ENCODE data around the gene CD58. TPM values are rescaled to one million over a fixed set of nuclear protein-coding genes. Genes with fewer than 3 reads are reported as not detected.

CD58 gene
- total and polyA plus RNA-seq, 12 donors = 17.2 to 44.3 (median 28.9) TPM

DNA sequence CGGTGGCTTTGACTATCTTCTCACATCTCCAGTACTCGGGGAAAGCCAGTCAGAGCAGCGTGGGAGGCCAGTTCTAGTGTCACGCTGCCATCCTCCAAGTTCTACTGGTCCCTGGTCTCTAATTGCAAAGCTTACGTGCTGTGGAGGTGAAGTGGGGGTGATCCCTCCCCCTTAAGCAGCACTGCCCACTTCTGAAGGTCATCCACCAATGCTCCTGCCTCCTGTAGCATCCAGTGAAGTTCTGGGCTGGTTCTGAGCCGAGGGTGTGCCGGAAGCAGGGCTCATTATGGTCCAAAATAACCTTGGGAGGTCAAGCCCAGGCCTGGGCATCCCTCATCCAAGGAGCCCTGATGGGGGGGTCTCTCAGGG is 95.0 kb downstream of the CD58 start:
- H3K9me3 ChIP-seq = no peaks in the 10 kb centered on the region
- ATAC-seq = peak in 6 of 8 donors; percentile 1 to 49 (median 18)
- intact Hi-C loops (cut with DNase I) = loop anchor here in 5 of 10 donors (1.0 to 5.0 kb wide), 7 partner anchors 19 to 104 kb away; partner anchors contain the start of gene ATP1A1 (in 1 of the 5)
- H3K27me3 ChIP-seq = no peaks in the 10 kb centered on the region
- no peaks in the 10 kb centered on the region for H3K36me3 ChIP-seq
- WGBS, 2 donors = 83 to 88% methylated on average over 7 of the region's 7 CpGs
- no peak for DNase-seq
- H3K4me1 ChIP-seq = peaks cover 6 to 40% (median 32%) of the 10 kb centered on the region in 9 donors
- no peak overlapping the region for H3K4me3 ChIP-seq
- TF ChIP-seq CTCF (IDR thresholded peaks at IDR 0.05) = no peak
- peak overlapping the region; percentile 38 to 94 (median 90) for H3K27ac ChIP-seq

DNA sequence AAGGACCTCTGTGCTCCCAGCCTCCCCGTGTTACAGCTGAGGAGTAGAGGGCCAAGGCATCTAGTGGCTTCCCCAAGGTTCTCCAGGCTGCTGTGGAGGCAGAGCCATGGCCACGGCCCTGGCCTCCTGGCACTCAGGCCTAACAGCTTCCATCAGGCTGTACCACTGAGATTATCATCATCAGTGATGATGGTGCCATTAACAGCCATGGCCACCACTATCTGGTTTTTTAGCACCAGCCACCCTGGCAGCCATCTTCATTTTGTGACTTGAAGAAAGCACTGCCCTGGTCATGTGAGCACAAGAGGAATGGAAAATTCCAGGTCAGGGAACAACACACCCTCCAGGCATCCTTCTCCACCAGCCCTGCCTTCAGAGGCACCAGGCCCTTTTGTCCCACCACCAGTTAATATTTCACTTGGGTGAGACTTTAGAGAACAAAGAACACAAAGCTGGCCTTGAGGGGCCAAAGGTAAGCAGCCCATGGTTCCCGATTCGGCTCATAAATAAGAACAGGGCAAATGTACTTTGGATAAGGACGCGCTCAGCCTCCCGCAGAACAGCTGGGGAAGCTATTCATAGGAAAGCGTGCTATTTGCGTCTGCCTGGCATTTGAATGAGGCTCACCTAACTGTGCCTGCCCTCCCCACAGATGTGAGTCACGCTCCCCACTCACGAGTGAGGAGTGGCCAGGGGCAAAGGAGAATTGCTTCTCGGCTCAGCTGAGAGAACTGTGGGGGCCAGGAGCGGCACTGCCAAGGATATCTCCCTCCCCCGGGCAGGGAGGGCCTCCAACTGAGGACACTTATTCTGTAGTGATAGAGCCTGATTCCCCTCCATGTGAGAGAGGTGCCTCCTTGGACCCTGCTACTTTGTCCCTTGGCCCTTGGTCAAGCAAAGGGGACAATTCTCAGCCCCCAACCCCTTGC is 95.6 kb downstream of the CD58 start:
- H3K4me1 ChIP-seq = peaks cover 6 to 40% (median 32%) of the 10 kb centered on the region in 9 donors
- H3K36me3 ChIP-seq = no peaks in the 10 kb centered on the region
- H3K27me3 ChIP-seq = no peaks in the 10 kb centered on the region
- no peak for TF ChIP-seq CTCF (IDR thresholded peaks at IDR 0.05)
- ATAC-seq (peak; percentile 70 to 88 (median 85)), DNase-seq (peak; percentile 51 to 63)
- 56 to 65% methylated on average over 14 of the region's 14 CpGs for WGBS, 2 donors
- intact Hi-C loops (cut with DNase I) = loop anchor here in 4 of 10 donors (2.0 to 5.0 kb wide), 4 partner anchors 42 to 103 kb away; partner anchors contain the start of gene ATP1A1 (in 1 of the 4)
- no peak overlapping the region for H3K4me3 ChIP-seq
- H3K27ac ChIP-seq = peak overlapping the region; percentile 38 to 94 (median 90)
- no peaks in the 10 kb centered on the region for H3K9me3 ChIP-seq

DNA sequence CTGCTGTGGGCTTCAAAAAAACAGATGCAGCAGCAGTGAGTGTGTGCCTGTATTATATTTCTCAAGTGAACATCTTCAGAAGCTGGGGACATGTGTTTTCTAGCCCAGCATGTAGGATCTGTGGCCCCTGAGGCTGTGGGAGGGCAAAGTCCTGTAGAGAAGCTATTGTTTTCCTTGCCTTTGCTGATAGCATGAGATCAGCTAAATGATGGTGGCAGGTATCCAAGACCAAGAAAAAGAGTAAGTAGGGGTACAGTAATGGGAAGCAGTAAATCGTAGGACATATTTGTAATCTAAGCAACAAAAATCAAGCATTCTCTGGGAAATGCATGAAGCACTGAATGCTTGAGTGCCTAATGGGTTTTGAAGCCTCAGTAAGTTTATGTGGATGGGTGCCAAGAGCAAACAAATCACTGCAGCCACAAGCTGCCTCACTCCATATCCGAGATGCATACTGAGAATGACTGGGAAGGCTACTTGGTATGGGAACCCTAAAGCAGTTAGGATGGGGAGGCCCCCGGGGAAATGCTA is 98.3 kb downstream of the CD58 start:
- no peaks in the 10 kb centered on the region for H3K36me3 ChIP-seq
- no peaks in the 10 kb centered on the region for H3K9me3 ChIP-seq
- peaks cover 4 to 33% (median 25%) of the 10 kb centered on the region in 9 donors for H3K4me1 ChIP-seq
- intact Hi-C loops (cut with DNase I) = no loop called here
- no peak overlapping the region for H3K4me3 ChIP-seq
- no peak for TF ChIP-seq CTCF (IDR thresholded peaks at IDR 0.05)
- DNase-seq (no peak), ATAC-seq (no peak)
- WGBS, 2 donors = 54 to 60% methylated on average over 3 of the region's 3 CpGs
- no peak overlapping the region for H3K27ac ChIP-seq
- no peaks in the 10 kb centered on the region for H3K27me3 ChIP-seq

- Histone ChIP-seq H3K27ac (no peak overlapping the region), H3K36me3 (no peaks in the 10 kb centered on the region), H3K27me3 (no peaks in the 10 kb centered on the region), H3K4me3 (no peak overlapping the region), H3K9me3 (no peaks in the 10 kb centered on the region), H3K4me1 (peaks cover 3 to 21% (median 15%) of the 10 kb centered on the region in 9 donors)
- intact Hi-C loops (cut with DNase I) = no loop called here
- DNase-seq = no peak
- no peak for TF ChIP-seq CTCF (IDR thresholded peaks at IDR 0.05)
- no peak for ATAC-seq
- 48 to 69% methylated on average over 4 of the region's 4 CpGs for WGBS, 2 donors
Observed at GRCh38 chr1:116471241-116471640, 99.6 kb downstream of the CD58 start.
